HAP-1 (cell line): ENCODE results near the gene ANTKMT.

ENCODE experiments used
- DNase-seq, 2 experiments: peaks; one replicate each; pipeline ENCODE4 v3.0.0-alpha.2; 2016 to 2020; ENCODE audit warnings: low spot score in 2 of 2
- H3K27me3 ChIP-seq: fragments of 250-450 bp; sonication (Bioruptor Pico); 2 replicates; pipeline ENCODE4 v1.5.1; 2020; ENCODE audit warnings: low read depth, mild to moderate bottlenecking, moderate library complexity
- H3K36me3 ChIP-seq: fragments of 250-450 bp; sonication (Bioruptor Pico); replicated peaks from 2 replicates; pipeline ENCODE4 v1.5.1; 2020; ENCODE audit warnings: mild to moderate bottlenecking
- H3K4me1 ChIP-seq: fragments of 250-450 bp; sonication (Bioruptor Pico); 2 replicates; pipeline ENCODE4 v1.5.1; 2020; ENCODE audit warnings: mild to moderate bottlenecking
- H3K4me3 ChIP-seq: fragments of 250-450 bp; sonication (Bioruptor Pico); 2 replicates; pipeline ENCODE4 v1.5.1; 2020; ENCODE audit warnings: mild to moderate bottlenecking, moderate library complexity
- H3K9me3 ChIP-seq: fragments of 250-450 bp; sonication (Bioruptor Pico); 2 replicates; pipeline ENCODE4 v1.5.1; 2020; ENCODE audit warnings: mild to moderate bottlenecking, moderate library complexity
- in situ Hi-C: fragments of 300-500 bp; cut with MboI; formaldehyde crosslinking; loops from 3 replicates; pipeline ENCODE4 v1.14.3; 2020; ENCODE audit warnings: low sequenced_read_pairs, inconsistent platforms, mixed read lengths

ANTKMT gene

DNA sequence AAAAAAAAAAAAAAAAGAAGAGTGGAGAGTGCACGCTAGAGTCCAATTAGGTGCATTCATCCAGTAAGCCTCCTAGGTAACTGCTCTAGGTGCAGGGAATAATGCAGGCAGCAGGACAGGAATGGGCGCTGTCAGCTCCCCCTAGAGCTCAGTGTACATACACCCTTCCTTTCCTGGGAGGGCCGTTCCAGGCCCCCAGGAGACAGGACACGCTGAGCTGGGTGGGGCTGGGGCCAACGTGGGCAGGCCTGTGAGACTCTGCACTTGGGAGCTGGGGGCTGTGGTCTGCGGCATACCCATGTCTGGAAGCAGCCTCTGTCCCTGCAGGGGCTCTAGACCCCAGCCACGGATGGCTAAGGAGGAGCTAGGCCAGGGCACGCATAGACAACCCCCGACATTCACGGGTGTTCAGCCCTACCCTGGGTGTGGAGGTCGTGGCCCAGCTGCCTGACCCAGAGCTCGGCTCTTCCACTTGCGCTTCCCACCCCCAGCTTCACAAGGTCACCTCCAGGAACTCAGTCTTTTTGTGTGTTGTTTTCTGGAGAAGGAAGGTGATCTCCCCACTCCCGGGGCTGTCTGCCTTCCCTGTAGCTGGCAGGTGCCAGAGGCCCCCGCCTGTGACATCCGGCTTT lies 1.0 kb upstream of the ANTKMT start:
- Histone ChIP-seq H3K27me3 (no peaks in the 10 kb centered on the region), H3K36me3 (peaks cover 20% of the 10 kb centered on the region), H3K4me1 (peaks cover 23% of the 10 kb centered on the region), H3K4me3 (peak overlapping the region; percentile 75), H3K9me3 (no peaks in the 10 kb centered on the region)
- DNase-seq = peak; percentile 64 to 73
- in situ Hi-C loops = no loop called here

DNA sequence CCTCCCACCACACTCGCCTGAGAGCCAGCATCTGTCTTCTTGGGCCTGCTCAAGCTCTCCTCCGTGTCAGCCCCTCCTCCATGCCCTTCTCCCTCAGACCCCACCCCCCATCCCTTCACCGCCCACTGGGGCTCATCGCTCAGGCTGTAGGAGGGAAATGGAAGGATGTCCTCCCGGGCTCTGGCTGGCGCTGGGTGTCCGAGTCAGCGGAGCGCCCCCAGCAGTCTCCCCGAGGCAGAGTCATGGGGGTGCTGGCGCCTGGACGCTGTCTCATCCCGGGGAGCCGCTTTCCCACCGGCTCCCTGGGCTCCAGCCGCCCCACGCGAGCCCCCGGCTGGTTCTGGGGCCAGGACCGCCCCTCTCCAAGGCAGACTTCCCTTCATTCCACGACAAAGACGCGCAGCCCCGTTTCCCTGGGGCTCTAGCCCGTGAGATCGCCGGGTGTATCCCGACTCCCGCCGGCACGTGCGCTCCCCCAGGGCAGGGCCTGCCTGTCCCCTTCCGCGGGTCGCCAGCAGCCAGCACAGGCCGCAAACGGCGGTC lies 428 bp upstream of the ANTKMT start:
- DNase-seq = peak; percentile 72 to 86
- peak overlapping the region; percentile 75 for H3K4me3 ChIP-seq
- no peaks in the 10 kb centered on the region for H3K27me3 ChIP-seq
- peaks cover 20% of the 10 kb centered on the region for H3K36me3 ChIP-seq
- no peaks in the 10 kb centered on the region for H3K9me3 ChIP-seq
- H3K4me1 ChIP-seq = peaks cover 23% of the 10 kb centered on the region
- in situ Hi-C loops = no loop called here

DNA sequence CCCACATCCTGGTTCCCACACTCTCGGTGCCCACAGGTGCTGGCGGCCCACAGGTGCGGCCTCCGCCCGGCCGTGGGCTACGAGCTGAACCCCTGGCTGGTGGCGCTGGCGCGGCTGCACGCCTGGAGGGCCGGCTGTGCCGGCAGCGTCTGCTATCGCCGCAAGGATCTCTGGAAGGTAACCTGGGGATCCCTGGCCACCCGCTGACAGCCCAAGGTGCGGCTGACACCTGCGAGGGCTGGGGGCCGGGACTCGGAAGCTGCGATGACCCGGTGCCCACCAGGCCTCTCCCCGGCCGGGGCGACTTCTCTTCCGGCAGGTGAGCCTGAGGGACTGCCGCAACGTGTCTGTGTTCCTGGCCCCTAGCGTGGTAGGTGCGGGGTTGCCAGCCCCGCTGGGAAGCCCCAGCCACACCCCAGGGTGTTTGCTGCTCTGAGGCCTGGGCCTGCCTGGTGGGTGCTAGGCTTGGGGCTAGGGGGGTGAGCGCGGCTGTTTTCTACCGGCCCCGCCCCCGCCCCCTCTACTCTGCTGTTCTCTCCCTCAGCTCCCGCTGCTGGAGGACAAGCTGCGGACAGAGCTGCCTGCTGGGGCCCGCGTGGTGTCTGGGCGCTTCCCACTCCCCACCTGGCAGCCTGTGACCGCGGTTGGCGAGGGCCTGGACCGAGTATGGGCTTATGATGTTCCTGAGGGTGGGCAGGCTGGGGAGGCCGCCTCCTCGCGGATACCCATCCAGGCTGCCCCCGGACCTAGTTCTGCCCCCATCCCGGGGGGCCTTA lies 1.0 kb downstream of the ANTKMT start:
- Histone ChIP-seq H3K36me3 (peaks cover 16% of the 10 kb centered on the region), H3K4me1 (peaks cover 14% of the 10 kb centered on the region), H3K4me3 (peak overlapping the region; percentile 75), H3K9me3 (no peaks in the 10 kb centered on the region), H3K27me3 (no peaks in the 10 kb centered on the region)
- no peak for DNase-seq
- in situ Hi-C loops = no loop called here

DNA sequence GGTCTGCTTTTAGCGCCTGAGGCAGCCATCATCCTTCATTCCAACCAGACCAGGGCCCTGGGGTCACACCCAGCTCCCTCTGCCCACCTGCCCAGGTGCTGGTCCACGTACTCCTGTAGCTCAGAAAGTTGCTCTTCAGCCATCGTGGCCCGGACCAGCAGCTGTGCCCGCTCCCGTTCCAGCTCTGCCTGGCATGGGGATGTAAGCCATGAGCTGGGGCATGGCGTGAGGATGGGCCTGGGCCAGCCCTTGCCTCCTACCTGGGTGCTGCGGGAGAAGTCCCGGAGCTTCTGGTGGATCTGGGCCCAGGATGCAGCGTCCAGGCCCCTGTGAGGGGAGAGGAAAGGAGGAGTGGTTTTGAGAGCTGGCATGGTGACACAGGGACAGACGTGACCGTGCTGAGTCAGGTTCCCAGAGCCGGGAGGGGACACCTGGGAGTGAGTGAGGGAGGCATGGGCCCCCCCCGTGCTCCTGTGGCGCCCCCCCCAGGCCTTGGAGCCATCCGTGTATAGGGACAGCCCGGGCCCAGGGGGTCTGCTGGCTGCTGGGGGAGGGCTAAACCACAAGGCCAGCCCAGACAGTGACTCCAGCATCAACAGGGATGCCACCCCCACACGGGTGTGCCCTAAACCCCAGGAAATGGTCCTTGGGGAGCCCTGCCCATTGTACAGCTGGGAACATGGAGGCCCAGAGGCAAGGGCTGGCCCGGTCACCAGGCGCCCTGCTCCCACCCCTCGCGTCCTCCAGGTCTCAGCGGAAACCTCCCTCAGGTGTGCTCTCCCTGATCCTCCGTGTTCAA lies 2.1 kb downstream of the ANTKMT start:
- in situ Hi-C loops = no loop called here
- Histone ChIP-seq H3K27me3 (no peaks in the 10 kb centered on the region), H3K9me3 (no peaks in the 10 kb centered on the region), H3K4me3 (no peak overlapping the region), H3K36me3 (peaks cover 16% of the 10 kb centered on the region), H3K4me1 (peaks cover 14% of the 10 kb centered on the region)
- DNase-seq = no peak

DNA sequence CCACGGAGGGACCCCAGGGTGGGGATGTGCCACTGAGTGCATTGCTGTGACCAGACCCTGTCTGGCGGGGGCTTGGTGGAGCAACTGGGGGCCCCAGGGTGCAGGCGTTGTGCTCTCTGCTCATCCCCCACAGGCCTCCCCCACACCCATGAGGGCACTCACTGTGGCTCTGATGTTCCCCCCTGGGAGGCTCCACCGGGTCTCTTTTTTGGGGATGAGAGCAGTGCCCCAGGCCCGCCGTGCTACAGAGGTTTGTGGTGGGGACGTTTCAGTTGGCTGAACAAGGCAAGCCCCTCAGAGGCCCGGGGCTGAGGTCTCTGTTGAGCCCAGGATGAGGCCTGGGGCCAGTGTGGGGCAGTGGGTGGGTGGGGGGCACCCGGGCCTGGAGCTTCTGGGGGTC lies 2.7 kb downstream of the ANTKMT start:
- in situ Hi-C loops = no loop called here
- H3K36me3 ChIP-seq = peaks cover 16% of the 10 kb centered on the region
- no peak overlapping the region for H3K4me3 ChIP-seq
- H3K27me3 ChIP-seq = no peaks in the 10 kb centered on the region
- no peaks in the 10 kb centered on the region for H3K9me3 ChIP-seq
- no peak for DNase-seq
- peaks cover 14% of the 10 kb centered on the region for H3K4me1 ChIP-seq

DNA sequence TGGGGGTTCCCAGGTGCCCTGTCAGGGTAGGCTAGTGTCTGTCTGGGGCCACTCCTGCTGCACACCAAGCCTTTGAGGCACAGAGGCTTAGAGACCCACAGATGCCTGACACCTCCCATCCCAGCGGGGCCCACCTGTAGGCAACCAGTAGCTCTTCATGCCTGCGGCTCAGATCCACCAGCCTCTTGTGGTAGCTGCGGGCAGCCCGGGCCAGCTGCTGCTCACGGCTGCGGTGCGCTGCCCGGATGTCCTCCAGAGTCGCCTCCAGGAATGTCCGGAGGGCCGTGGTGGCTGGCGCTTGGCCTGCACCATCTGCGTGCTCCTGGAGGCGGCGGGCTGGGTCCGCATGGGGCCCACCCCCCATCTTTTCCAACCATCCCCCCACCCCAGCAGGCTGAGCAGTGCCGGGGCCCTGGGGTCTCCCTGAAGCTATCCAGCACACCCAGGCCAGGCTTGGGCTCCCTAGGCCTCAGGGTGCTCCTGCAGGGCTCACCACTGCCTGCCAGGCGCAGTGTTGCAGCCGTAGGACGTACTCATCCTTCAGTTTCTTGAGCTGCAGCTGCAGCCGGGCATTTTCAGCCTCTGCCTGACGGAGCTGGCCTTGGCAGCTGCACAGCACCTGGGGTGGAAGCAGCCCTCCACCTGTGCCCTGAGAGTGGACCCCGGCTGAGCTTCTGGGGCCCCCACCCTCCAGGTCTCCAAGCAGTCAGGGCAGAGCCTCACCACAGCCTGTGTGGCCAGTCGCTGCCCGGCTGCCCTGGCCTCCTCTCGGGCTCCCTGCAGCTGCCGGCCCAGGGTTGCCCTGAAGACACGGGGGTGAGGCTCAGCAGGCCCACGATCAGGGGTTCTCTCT lies 3.5 kb downstream of the ANTKMT start:
- DNase-seq = no peak
- Histone ChIP-seq H3K27me3 (no peaks in the 10 kb centered on the region), H3K36me3 (peaks cover 20% of the 10 kb centered on the region), H3K4me3 (no peak overlapping the region), H3K9me3 (no peaks in the 10 kb centered on the region), H3K4me1 (peaks cover 19% of the 10 kb centered on the region)
- in situ Hi-C loops = no loop called here

DNA sequence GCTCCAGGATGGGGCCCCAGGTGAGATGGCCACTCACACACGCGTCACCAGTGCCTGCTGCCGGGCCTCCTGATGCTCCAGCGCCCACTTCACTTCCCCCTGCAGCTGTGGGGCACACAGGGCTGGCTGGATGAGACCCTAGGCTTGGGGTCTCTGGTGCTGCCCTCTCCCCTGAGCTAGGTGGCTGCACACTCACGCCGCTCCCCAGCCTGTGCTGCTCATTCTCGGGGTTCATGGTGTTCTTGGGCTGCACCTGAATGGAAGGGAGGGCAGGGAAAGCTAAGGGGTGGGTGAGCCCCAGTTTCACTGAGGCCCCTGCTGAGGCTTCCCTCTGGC lies 4.1 kb downstream of the ANTKMT start:
- Histone ChIP-seq H3K4me3 (no peak overlapping the region), H3K36me3 (peaks cover 26% of the 10 kb centered on the region), H3K27me3 (no peaks in the 10 kb centered on the region), H3K4me1 (peaks cover 16% of the 10 kb centered on the region), H3K9me3 (no peaks in the 10 kb centered on the region)
- in situ Hi-C loops = no loop called here
- no peak for DNase-seq

DNA sequence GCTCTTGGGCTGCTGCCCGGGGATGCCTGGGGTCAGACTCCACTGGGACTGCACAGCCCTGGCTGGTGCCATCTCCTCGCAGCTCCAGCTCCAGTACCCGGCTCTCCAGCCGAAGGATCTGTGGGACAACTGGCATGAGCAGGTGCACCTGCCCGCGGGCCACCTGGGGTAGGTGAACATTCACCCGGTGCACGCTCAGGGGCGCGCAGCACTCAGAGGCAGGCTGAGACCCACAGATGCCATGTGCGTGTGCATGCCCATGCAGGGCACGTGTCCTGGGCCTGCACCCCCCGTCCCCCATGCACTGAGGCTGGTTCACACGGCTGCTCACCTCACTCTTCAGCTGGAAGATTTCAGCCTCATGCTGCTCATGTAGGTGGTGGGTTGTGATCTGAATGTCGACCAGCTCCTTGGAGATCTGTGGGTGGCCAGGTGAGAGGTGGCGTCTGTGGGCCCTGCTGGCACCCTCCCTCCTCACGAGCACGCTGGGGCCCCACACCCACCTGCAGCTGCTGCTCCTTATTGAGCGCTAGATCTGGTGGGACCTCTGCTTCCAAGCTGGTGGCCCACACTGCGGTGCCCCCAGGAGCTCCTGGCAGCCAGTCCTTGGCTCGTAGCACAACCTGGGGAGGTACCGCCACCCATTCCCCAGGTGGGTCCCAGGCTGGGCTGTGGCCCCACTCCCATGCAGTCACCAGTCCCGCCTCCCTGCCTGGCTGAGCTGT lies 4.7 kb downstream of the ANTKMT start:
- Histone ChIP-seq H3K27me3 (no peaks in the 10 kb centered on the region), H3K4me1 (peaks cover 12% of the 10 kb centered on the region), H3K36me3 (peaks cover 31% of the 10 kb centered on the region), H3K4me3 (no peak overlapping the region), H3K9me3 (no peaks in the 10 kb centered on the region)
- in situ Hi-C loops = no loop called here
- DNase-seq = no peak

DNA sequence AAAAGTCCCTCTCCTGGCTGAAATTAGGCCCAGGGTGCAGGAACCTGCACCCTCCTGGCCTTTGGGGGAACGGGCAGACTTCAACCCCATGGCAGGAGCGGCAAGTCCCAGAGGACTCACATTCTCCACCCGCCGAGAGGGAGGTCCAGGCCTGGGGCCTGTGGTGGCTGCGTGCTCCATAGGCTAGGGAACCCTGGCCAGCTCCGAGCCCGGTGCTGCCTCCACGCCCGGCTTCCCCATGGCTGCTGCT lies 5.2 kb downstream of the ANTKMT start:
- Histone ChIP-seq H3K4me3 (no peak overlapping the region; the same call in 1 of the 2 replicates), H3K9me3 (no peaks in the 10 kb centered on the region), H3K4me1 (peaks cover 12% of the 10 kb centered on the region), H3K36me3 (peaks cover 35% of the 10 kb centered on the region), H3K27me3 (no peaks in the 10 kb centered on the region)
- in situ Hi-C loops = no loop called here
- peak in 1 of 2 experiments; percentile 40 for DNase-seq

DNA sequence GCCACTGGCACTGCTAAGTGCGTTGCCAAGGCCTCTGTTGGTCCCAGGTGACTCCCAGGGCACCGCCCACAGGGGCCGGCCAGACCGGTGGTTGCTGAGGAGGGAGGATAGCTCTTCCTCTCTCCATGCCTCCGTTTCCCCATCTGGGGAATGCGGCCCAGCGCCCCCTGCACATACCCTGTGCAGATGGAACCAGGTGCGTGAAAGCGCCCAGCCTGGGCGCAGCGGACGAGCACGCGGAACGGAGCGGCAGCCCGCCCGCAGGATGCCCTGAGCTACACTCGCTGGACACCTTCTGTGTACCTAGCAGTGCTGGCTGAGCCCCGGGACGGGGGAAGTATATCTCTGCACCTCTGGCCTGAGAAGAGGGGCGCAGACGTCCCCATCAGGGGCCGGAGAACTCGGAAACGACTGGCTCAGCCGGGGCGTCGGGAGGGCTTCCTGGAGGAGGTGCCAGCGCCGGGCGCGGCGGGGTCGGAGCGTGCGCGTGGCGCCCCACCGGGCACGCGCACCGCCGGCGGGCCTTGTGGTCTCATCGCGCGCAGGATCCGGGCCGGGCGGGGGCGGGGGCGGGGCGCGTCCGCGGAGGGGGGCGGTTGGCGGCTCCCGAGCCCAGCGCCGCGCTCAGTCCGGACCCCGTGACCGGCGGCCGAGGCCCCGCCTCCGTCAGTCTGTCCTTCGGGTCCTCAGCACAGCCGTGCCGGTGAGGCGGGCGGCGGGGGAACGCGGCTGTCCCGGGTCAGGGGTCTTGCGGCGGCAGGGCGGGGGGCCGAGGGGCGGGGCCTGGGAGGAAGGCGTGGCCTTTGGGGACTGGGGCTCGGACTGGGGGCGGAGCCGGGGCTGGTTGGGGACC lies 5.7 kb downstream of the ANTKMT start, which contains the start of the genes CCDC78 and HAGHL:
Gene CCDC78 (minus strand): TSS at position 6 of the 853 bp plus-strand sequence. CDS start 76 bp downstream, outside the sequence.
Gene HAGHL (plus strand): TSS at position 669 of the 853 bp plus-strand sequence. CDS start 404 bp downstream, outside the sequence.
- in situ Hi-C loops = no loop called here
- DNase-seq = peak; percentile 49 to 94
- Histone ChIP-seq H3K9me3 (no peaks in the 10 kb centered on the region), H3K36me3 (peaks cover 37% of the 10 kb centered on the region), H3K4me3 (peak within 1 kb of the TSS; percentile 71), H3K27me3 (no peaks in the 10 kb centered on the region), H3K4me1 (peaks cover 8% of the 10 kb centered on the region)

DNA sequence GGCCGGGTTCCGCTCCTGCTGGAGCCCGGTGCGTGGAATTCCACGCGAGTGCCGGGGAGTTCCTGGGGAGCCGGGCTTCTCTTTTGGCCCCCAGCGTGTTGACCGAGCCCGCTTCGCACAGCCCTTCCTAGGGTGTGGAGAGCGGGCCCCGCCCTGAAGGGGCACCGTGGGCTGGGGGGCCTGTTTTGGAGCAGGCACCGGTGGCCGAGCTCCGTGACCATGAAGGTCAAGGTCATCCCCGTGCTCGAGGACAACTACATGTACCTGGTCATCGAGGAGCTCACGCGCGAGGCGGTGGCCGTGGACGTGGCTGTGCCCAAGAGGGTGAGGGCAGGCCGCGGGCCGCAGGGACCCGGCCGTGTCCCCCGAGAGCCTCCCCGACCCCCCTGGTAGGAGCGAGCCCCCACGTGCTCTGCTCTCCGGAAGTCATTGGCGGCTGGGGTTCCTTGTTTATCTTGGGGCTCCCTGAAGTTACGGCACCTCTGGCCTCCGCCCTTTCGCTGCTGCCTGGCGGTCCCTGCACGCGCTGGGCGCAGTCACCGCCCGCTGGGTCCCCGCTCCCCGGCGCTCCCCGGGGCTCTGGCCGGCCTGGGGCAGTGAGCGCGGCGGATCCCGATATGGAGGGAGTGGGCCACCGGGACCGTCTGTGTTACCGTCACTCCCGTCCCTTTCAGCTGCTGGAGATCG lies 6.5 kb downstream of the ANTKMT start:
- Histone ChIP-seq H3K4me1 (peaks cover 5% of the 10 kb centered on the region), H3K36me3 (peaks cover 36% of the 10 kb centered on the region), H3K4me3 (peak overlapping the region; percentile 71), H3K9me3 (no peaks in the 10 kb centered on the region), H3K27me3 (no peaks in the 10 kb centered on the region)
- in situ Hi-C loops = no loop called here
- DNase-seq = peak in 1 of 2 experiments; percentile 39
